ENCODE data around the gene GFRA4.

GRCh38 chr20:3670511-3670910 lies 7.3 kb upstream of the GFRA4 start:
- no peak for TF ChIP-seq GATA3 (IDR thresholded peaks at IDR 0.05; ENCODE audit: low read depth, low read length)
- no peak for TF ChIP-seq GATA2 (IDR thresholded peaks at IDR 0.05; ENCODE audit: low read depth, low read length)

Data from SH-SY5Y (cell line).